Neural progenitor cell (in vitro differentiated cells): Measurements from ENCODE around the gene PRIM2. TPM values are rescaled to one million over a fixed set of nuclear protein-coding genes. Genes with fewer than 3 reads are reported as not detected.
"Not testable (repeated sequence)": the region's sequence is repeated elsewhere in the genome, so short reads cannot be mapped to it uniquely, and the experiment has no call there.

Experiments used
- DNase-seq: peaks from one replicate; pipeline ENCODE4 v3.0.0-alpha.2; 2016; ENCODE audit warnings: low spot score
- H2AFZ ChIP-seq: fragments of 200-600 bp; sonication (generic); replicated peaks from 2 replicates; pipeline ENCODE4 v1.6.1; 2016; ENCODE audit warnings: antibody characterized with exemption
- H3F3A ChIP-seq: fragments of 200-600 bp; sonication (generic); 2 replicates; pipeline ENCODE4 v1.6.1; 2016; ENCODE audit warnings: antibody characterized with exemption, low read depth
- H3K27ac ChIP-seq: fragments of 200-600 bp; sonication (generic); 2 replicates; pipeline ENCODE4 v1.5.1; 2016; ENCODE audit warnings: mild to moderate bottlenecking
- H3K27me3 ChIP-seq: fragments of 200-600 bp; sonication (generic); 2 replicates; pipeline ENCODE4 v1.6.1; 2016; ENCODE audit warnings: mild to moderate bottlenecking, moderate library complexity
- H3K36me3 ChIP-seq: fragments of 200-600 bp; sonication (generic); 2 replicates; pipeline ENCODE4 v1.5.1; 2016
- H3K4me1 ChIP-seq: fragments of 200-600 bp; sonication (generic); 2 replicates; pipeline ENCODE4 v1.6.1; 2016; ENCODE audit warnings: mixed run types
- H3K4me2 ChIP-seq: fragments of 200-600 bp; sonication (generic); 2 replicates; pipeline ENCODE4 v1.6.1; 2016
- H3K4me3 ChIP-seq: fragments of 200-600 bp; sonication (generic); 2 replicates; pipeline ENCODE4 v1.5.1; 2016
- H3K79me2 ChIP-seq: fragments of 200-600 bp; sonication (generic); 2 replicates; pipeline ENCODE4 v1.6.1; 2016; ENCODE audit warnings: low read depth
- H3K9ac ChIP-seq: fragments of 200-600 bp; sonication (generic); 2 replicates; pipeline ENCODE4 v1.6.1; 2016
- H3K9me3 ChIP-seq: fragments of 200-600 bp; sonication (generic); 2 replicates; pipeline ENCODE4 v1.5.1; 2016; ENCODE audit warnings: low read depth
- H4K20me1 ChIP-seq: fragments of 200-600 bp; sonication (generic); 2 replicates; pipeline ENCODE4 v1.6.1; 2016; ENCODE audit warnings: low read depth
- H3K27ac Mint-ChIP-seq: 3 replicates; pipeline ENCODE4 v1.8.0; 2021; ENCODE audit warnings: mixed read lengths
- H3K27me3 Mint-ChIP-seq: 2 replicates; pipeline ENCODE4 v1.8.0; 2022; ENCODE audit warnings: low read depth, mild to moderate bottlenecking, inconsistent platforms, moderate library complexity, mixed read lengths; ENCODE audit not compliant: insufficient read depth
- H3K36me3 Mint-ChIP-seq: 3 replicates; pipeline ENCODE4 v1.8.0; 2021; ENCODE audit warnings: mixed read lengths
- H3K4me1 Mint-ChIP-seq: 3 replicates; pipeline ENCODE4 v1.8.0; 2021; ENCODE audit warnings: mixed read lengths
- H3K4me3 Mint-ChIP-seq: 3 replicates; pipeline ENCODE4 v1.8.0; 2021; ENCODE audit warnings: mild to moderate bottlenecking, moderate library complexity, mixed read lengths
- H3K9me3 Mint-ChIP-seq: 3 replicates; pipeline ENCODE4 v1.8.0; 2020; ENCODE audit warnings: mixed read lengths
- total RNA-seq: library from RNA; depleted of rRNA; stranded (reverse); fragments of >200 nt; gene quantifications from 2 replicates; pipeline ENCODE4 v1.2.3, GENCODE V29; 2015; ENCODE audit warnings: low replicate concordance

PRIM2 gene
- total RNA-seq, 1 donor from 2014 or later, result 81.0 TPM

- not testable (repeated sequence) for H3F3A ChIP-seq, H2AFZ ChIP-seq, H3K4me3 Mint-ChIP-seq, H3K27ac ChIP-seq, H3K9me3 ChIP-seq, H3K36me3 Mint-ChIP-seq, H3K4me3 ChIP-seq, H4K20me1 ChIP-seq, H3K36me3 ChIP-seq, H3K27me3 ChIP-seq, H3K4me2 ChIP-seq, DNase-seq, H3K27ac Mint-ChIP-seq, H3K27me3 Mint-ChIP-seq, H3K9me3 Mint-ChIP-seq, H3K79me2 ChIP-seq, H3K9ac ChIP-seq
- H3K4me1 Mint-ChIP-seq, result peaks cover 16% of the 10 kb centered on the region
- H3K4me1 ChIP-seq, result peaks cover 14% of the 10 kb centered on the region
These were observed 198.4 kb downstream of the PRIM2 start for GRCh38 chr6:57515845-57516244.

GRCh38 chr6:57516776-57517175 is 199.3 kb downstream of the PRIM2 start:
- H3F3A ChIP-seq, DNase-seq, H3K27me3 ChIP-seq, H3K4me3 Mint-ChIP-seq, H4K20me1 ChIP-seq, H3K36me3 ChIP-seq, H3K27me3 Mint-ChIP-seq, H3K27ac ChIP-seq, H3K4me3 ChIP-seq, H3K27ac Mint-ChIP-seq, H3K9ac ChIP-seq, H3K4me2 ChIP-seq, H3K79me2 ChIP-seq, H3K36me3 Mint-ChIP-seq, H2AFZ ChIP-seq, H3K9me3 Mint-ChIP-seq, H3K9me3 ChIP-seq: not testable (repeated sequence)
- H3K4me1 ChIP-seq, result peaks cover 18% of the 10 kb centered on the region
- H3K4me1 Mint-ChIP-seq, result peaks cover 16% of the 10 kb centered on the region

GRCh38 chr6:57519198-57519597 is 201.8 kb downstream of the PRIM2 start:
- Histone ChIP-seq H3K4me2 (peak overlapping the region; percentile 58), H3K4me3 (peak overlapping the region; percentile 15), H3K4me1 (peaks cover 21% of the 10 kb centered on the region)
- H3K4me3 Mint-ChIP-seq, H3K79me2 ChIP-seq, H3K9me3 ChIP-seq, H3K27me3 Mint-ChIP-seq, H3K27ac Mint-ChIP-seq, H4K20me1 ChIP-seq, H3F3A ChIP-seq, H3K9ac ChIP-seq, H2AFZ ChIP-seq, H3K36me3 ChIP-seq, H3K27me3 ChIP-seq, H3K27ac ChIP-seq, H3K36me3 Mint-ChIP-seq, H3K9me3 Mint-ChIP-seq: not testable (repeated sequence)
- peaks cover 16% of the 10 kb centered on the region for H3K4me1 Mint-ChIP-seq
- DNase-seq, result peak; percentile 15

- not testable (repeated sequence) for H3K9me3 ChIP-seq, H4K20me1 ChIP-seq, H3K4me3 Mint-ChIP-seq, H3F3A ChIP-seq, H3K36me3 Mint-ChIP-seq, H2AFZ ChIP-seq, H3K9me3 Mint-ChIP-seq, H3K9ac ChIP-seq, H3K79me2 ChIP-seq, H3K27me3 Mint-ChIP-seq, H3K27me3 ChIP-seq, H3K27ac ChIP-seq, H3K4me2 ChIP-seq, H3K36me3 ChIP-seq, DNase-seq, H3K4me3 ChIP-seq, H3K27ac Mint-ChIP-seq
- H3K4me1 ChIP-seq, result peaks cover 23% of the 10 kb centered on the region
- peaks cover 22% of the 10 kb centered on the region for H3K4me1 Mint-ChIP-seq
These were observed 203.7 kb downstream of the PRIM2 start for GRCh38 chr6:57521085-57521484.

- not testable (repeated sequence) for H3K4me3 ChIP-seq, H3K27me3 ChIP-seq, H3K4me2 ChIP-seq, DNase-seq, H3K9ac ChIP-seq, H3K4me3 Mint-ChIP-seq, H3K27ac Mint-ChIP-seq, H3K9me3 Mint-ChIP-seq, H3K79me2 ChIP-seq, H3K9me3 ChIP-seq, H3F3A ChIP-seq, H2AFZ ChIP-seq, H3K36me3 Mint-ChIP-seq, H3K27ac ChIP-seq, H3K36me3 ChIP-seq, H4K20me1 ChIP-seq, H3K27me3 Mint-ChIP-seq
- peaks cover 21% of the 10 kb centered on the region for H3K4me1 Mint-ChIP-seq
- peaks cover 23% of the 10 kb centered on the region for H3K4me1 ChIP-seq
These were observed 205.8 kb downstream of the PRIM2 start for GRCh38 chr6:57523221-57523620.

- H2AFZ ChIP-seq, H3K27ac ChIP-seq, H3F3A ChIP-seq, H3K4me3 Mint-ChIP-seq, H3K36me3 ChIP-seq, H3K9ac ChIP-seq, H3K9me3 ChIP-seq, H3K27me3 ChIP-seq, H4K20me1 ChIP-seq, H3K4me1 ChIP-seq, DNase-seq, H3K9me3 Mint-ChIP-seq, H3K4me2 ChIP-seq, H3K36me3 Mint-ChIP-seq, H3K4me3 ChIP-seq, H3K79me2 ChIP-seq, H3K27ac Mint-ChIP-seq, H3K27me3 Mint-ChIP-seq: not testable (repeated sequence)
- H3K4me1 Mint-ChIP-seq, result peaks cover 22% of the 10 kb centered on the region
These were observed 212.3 kb downstream of the PRIM2 start for GRCh38 chr6:57529755-57530154.

- H3K27ac Mint-ChIP-seq, H3K4me3 Mint-ChIP-seq, H3K4me3 ChIP-seq, H3K4me2 ChIP-seq, H3K79me2 ChIP-seq, H3K27me3 ChIP-seq, H3K9ac ChIP-seq, H3F3A ChIP-seq, H3K4me1 ChIP-seq, H3K36me3 ChIP-seq, H3K9me3 ChIP-seq, H3K36me3 Mint-ChIP-seq, H3K9me3 Mint-ChIP-seq, DNase-seq, H4K20me1 ChIP-seq, H2AFZ ChIP-seq, H3K27ac ChIP-seq, H3K27me3 Mint-ChIP-seq: not testable (repeated sequence)
- H3K4me1 Mint-ChIP-seq, result peaks cover 14% of the 10 kb centered on the region
These were observed 215.2 kb downstream of the PRIM2 start for GRCh38 chr6:57532660-57533059.

GRCh38 chr6:57535121-57535520 is 217.7 kb downstream of the PRIM2 start:
- H3K27ac ChIP-seq, H2AFZ ChIP-seq: not testable (repeated sequence)

More at GRCh38 chr6:57535121-57535520, 217.7 kb downstream of the PRIM2 start:
- not testable (repeated sequence) for H3K9ac ChIP-seq, H3K4me2 ChIP-seq, H3K9me3 ChIP-seq, H3K79me2 ChIP-seq, H3K36me3 Mint-ChIP-seq, H3F3A ChIP-seq, H3K36me3 ChIP-seq, H3K4me3 ChIP-seq, H3K27me3 ChIP-seq, H3K27me3 Mint-ChIP-seq, DNase-seq, H4K20me1 ChIP-seq, H3K27ac Mint-ChIP-seq, H3K4me1 ChIP-seq, H3K9me3 Mint-ChIP-seq, H3K4me3 Mint-ChIP-seq
- H3K4me1 Mint-ChIP-seq, result peaks cover 17% of the 10 kb centered on the region
